Fibroblast of skin of scalp (primary cell): Measurements from ENCODE around the gene ATXN1.
"Not testable (repeated sequence)": the region's sequence is repeated elsewhere in the genome, so short reads cannot be mapped to it uniquely, and the experiment has no call there.

Source experiments
- DNase-seq: peaks from one replicate; pipeline ENCODE4 v3.0.0-alpha.2; 2013

ATXN1 gene

GRCh38 chr6:16563628-16564240 is 197.5 kb downstream of the ATXN1 start:
- DNase-seq = no peak

- DNase-seq = peak; percentile 58
Measured at GRCh38 chr6:16562498-16562897, 198.8 kb downstream of the ATXN1 start.

- no peak for DNase-seq
Measured at GRCh38 chr6:16559071-16559470, 202.2 kb downstream of the ATXN1 start.

- no peak for DNase-seq
Measured at GRCh38 chr6:16555550-16555949, 205.7 kb downstream of the ATXN1 start.

- DNase-seq = no peak
Measured at GRCh38 chr6:16553531-16553930, 207.7 kb downstream of the ATXN1 start.

GRCh38 chr6:16551466-16551865 is 209.8 kb downstream of the ATXN1 start:
- no peak for DNase-seq

GRCh38 chr6:16548121-16548520 is 213.1 kb downstream of the ATXN1 start:
- DNase-seq = no peak

- no peak for DNase-seq
Measured at GRCh38 chr6:16547587-16547986, 213.7 kb downstream of the ATXN1 start.

- no peak for DNase-seq
Measured at GRCh38 chr6:16546861-16547260, 214.4 kb downstream of the ATXN1 start.

GRCh38 chr6:16545382-16545781 is 215.9 kb downstream of the ATXN1 start:
- no peak for DNase-seq

- no peak for DNase-seq
Measured at GRCh38 chr6:16544521-16544920, 216.7 kb downstream of the ATXN1 start.

- DNase-seq = peak; percentile 60
Measured at GRCh38 chr6:16544006-16544405, 217.3 kb downstream of the ATXN1 start.

- DNase-seq = peak; percentile 44
Measured at GRCh38 chr6:16543521-16543920, 217.7 kb downstream of the ATXN1 start.

GRCh38 chr6:16542070-16542469 is 219.2 kb downstream of the ATXN1 start:
- DNase-seq = no peak

GRCh38 chr6:16540804-16541752 is 220.2 kb downstream of the ATXN1 start:
- DNase-seq = no peak

GRCh38 chr6:16540383-16540782 is 220.9 kb downstream of the ATXN1 start:
- DNase-seq = not testable (repeated sequence)

GRCh38 chr6:16539086-16539931 is 222.0 kb downstream of the ATXN1 start:
- DNase-seq = no peak

GRCh38 chr6:16535564-16535963 is 225.7 kb downstream of the ATXN1 start:
- no peak for DNase-seq

GRCh38 chr6:16533721-16534136 is 227.5 kb downstream of the ATXN1 start:
- DNase-seq = no peak

- DNase-seq = no peak
Measured at GRCh38 chr6:16533210-16533609, 228.1 kb downstream of the ATXN1 start.

GRCh38 chr6:16527691-16528090 is 233.6 kb downstream of the ATXN1 start:
- DNase-seq = no peak

- DNase-seq = peak; percentile 81
Measured at GRCh38 chr6:16524380-16524707, 236.9 kb downstream of the ATXN1 start.
